Right lobe of liver (tissue), 6 donors: ENCODE results near the gene UBE3C. TPM values are rescaled to one million over a fixed set of nuclear protein-coding genes. Genes with fewer than 3 reads are reported as not detected.

ENCODE experiments used
- ATAC-seq, 4 donors: fragments of 200-7000 bp; cut with Tn5 transposase; one replicate each; pipeline ENCODE4 v1.9.1; 2020; ENCODE audit warnings: mild to moderate bottlenecking in 4 of 4, moderate library complexity in 4 of 4
- DNase-seq, 3 donors: peaks; one replicate each; pipeline ENCODE4 v3.0.0-alpha.2; 2020
- H3K27ac ChIP-seq, 3 donors: fragments of 200-600 bp; one replicate each; pipeline ENCODE4 v1.8.0; 2022
- H3K27me3 ChIP-seq, 2 donors: fragments of 200-600 bp; one replicate each; pipeline ENCODE4 v1.8.0; 2022
- H3K36me3 ChIP-seq, 4 donors: fragments of 200-600 bp; sonication (generic) in 1 of 4; one replicate each; pipeline versions ENCODE4 v1.5.1 to v1.8.0; 2017 to 2022; ENCODE audit warnings: control low read depth in 1 of 4
- H3K4me1 ChIP-seq, 4 donors: fragments of 200-600 bp; sonication (generic) in 1 of 4; one replicate each; pipeline versions ENCODE4 v1.5.1 to v1.8.0; 2017 to 2022; ENCODE audit warnings: control low read depth in 1 of 4
- H3K4me3 ChIP-seq, 3 donors: fragments of 200-600 bp; one replicate each; pipeline ENCODE4 v1.8.0; 2022
- H3K9me3 ChIP-seq, 4 donors: fragments of 200-600 bp; sonication (generic) in 1 of 4; one replicate each; pipeline versions ENCODE4 v1.5.1 to v1.8.0; 2017 to 2022; ENCODE audit warnings: control low read depth in 1 of 4
- POLR2A ChIP-seq: fragments of 450-650 bp; IDR thresholded peaks from one replicate; pipeline ENCODE4 v1.6.1; 2017; ENCODE audit warnings: antibody characterized with exemption, mild to moderate bottlenecking
- WGBS: methylation state at CpG from one replicate; pipeline ENCODE4 v1.1.6; 2018; ENCODE audit warnings: low coverage, low lambda C conversion rate; ENCODE audit not compliant: insufficient coverage; ENCODE audit errors: missing lambda C conversion rate; 5-methylcytosine and 5-hydroxymethylcytosine counted together
- intact Hi-C, 2 donors: fragments of 100-400 bp; cut with DNase I; formaldehyde crosslinking; loops; one replicate each; pipeline versions ENCODE4 v1.11.2 to v1.14.1; 2022
- total RNA-seq, 6 experiments: library from RNA; depleted of rRNA in 2 of 6; stranded (reverse); fragments of >200 nt in 2 of 6; fragmentation: NEBNext Ultra II Directional in 3 of 6; extraction: Animal tissue kit (Norgen Biotek cat#: 25700) in 3 of 6; gene quantifications; one replicate each; pipeline versions ENCODE4 v1.1.0 to v1.2.4, GENCODE V29; 2016 to 2023
- TF ChIP-seq, protein P1 (sequence below), 4 donors: fragments of 200-600 bp in 3 of 4; fragments of 450-650 bp in 1 of 4; IDR thresholded peaks; one replicate each; pipeline versions ENCODE4 v1.5.1 to v1.8.0; 2016 to 2022; ENCODE audit warnings: antibody characterized with exemption in 4 of 4, mild to moderate bottlenecking in 2 of 4
- donor health status: DM: no; HTN: yes; CAD: no.
- donor health status: DM: no; HTN: no; CAD: no.
- donor health status: DM: no; HTN: no; CAD: no.
- donor health status: DM: no; HTN: yes; CAD: no.
- donor health status: DM: no; HTN: yes; CAD: no.

UBE3C gene
- total RNA-seq, 6 experiments from 2014 or later, result 28.3 to 48.1 (median 31.9) TPM

- Histone ChIP-seq H3K27me3 (no peaks in the 10 kb centered on the region), H3K4me1 (no peaks in the 10 kb centered on the region), H3K36me3 (peaks cover 4 to 54% (median 24%) of the 10 kb centered on the region in 4 donors), H3K27ac (no peak overlapping the region), H3K9me3 (no peaks in the 10 kb centered on the region), H3K4me3 (no peak overlapping the region)
- 49% methylated on average over 5 of the region's 5 CpGs for WGBS
- DNase-seq (no peak), ATAC-seq (peak in 1 of 4 donors; percentile 14)
- no peak for TF ChIP-seq POLR2A
- TF ChIP-seq, protein P1, sequence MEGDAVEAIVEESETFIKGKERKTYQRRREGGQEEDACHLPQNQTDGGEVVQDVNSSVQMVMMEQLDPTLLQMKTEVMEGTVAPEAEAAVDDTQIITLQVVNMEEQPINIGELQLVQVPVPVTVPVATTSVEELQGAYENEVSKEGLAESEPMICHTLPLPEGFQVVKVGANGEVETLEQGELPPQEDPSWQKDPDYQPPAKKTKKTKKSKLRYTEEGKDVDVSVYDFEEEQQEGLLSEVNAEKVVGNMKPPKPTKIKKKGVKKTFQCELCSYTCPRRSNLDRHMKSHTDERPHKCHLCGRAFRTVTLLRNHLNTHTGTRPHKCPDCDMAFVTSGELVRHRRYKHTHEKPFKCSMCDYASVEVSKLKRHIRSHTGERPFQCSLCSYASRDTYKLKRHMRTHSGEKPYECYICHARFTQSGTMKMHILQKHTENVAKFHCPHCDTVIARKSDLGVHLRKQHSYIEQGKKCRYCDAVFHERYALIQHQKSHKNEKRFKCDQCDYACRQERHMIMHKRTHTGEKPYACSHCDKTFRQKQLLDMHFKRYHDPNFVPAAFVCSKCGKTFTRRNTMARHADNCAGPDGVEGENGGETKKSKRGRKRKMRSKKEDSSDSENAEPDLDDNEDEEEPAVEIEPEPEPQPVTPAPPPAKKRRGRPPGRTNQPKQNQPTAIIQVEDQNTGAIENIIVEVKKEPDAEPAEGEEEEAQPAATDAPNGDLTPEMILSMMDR (IDR thresholded peaks at IDR 0.05), result no peak
- intact Hi-C loops, result no loop called here
Measured at GRCh38 chr7:157255201-157255606, 116.5 kb downstream of the UBE3C start.

GRCh38 chr7:157263156-157263555 lies 124.4 kb downstream of the UBE3C start:
- no peaks in the 10 kb centered on the region for H3K9me3 ChIP-seq
- DNase-seq (no peak), ATAC-seq (no peak)
- H3K27ac ChIP-seq, result no peak overlapping the region
- intact Hi-C loops, result no loop called here
- TF ChIP-seq, protein P1 (IDR thresholded peaks at IDR 0.05), result no peak
- no peak for TF ChIP-seq POLR2A
- no peaks in the 10 kb centered on the region for H3K4me1 ChIP-seq
- H3K36me3 ChIP-seq, result peaks cover 4 to 68% (median 18%) of the 10 kb centered on the region in 4 donors
- H3K27me3 ChIP-seq, result no peaks in the 10 kb centered on the region
- WGBS, result 90% methylated on average over 22 of the region's 23 CpGs
- H3K4me3 ChIP-seq, result no peak overlapping the region

- WGBS, result 94% methylated on average over 10 of the region's 12 CpGs
- no peak overlapping the region for H3K27ac ChIP-seq
- H3K9me3 ChIP-seq, result no peaks in the 10 kb centered on the region
- DNase-seq, result no peak
- no peaks in the 10 kb centered on the region for H3K4me1 ChIP-seq
- no peaks in the 10 kb centered on the region for H3K27me3 ChIP-seq
- H3K36me3 ChIP-seq, result peaks cover 0 to 64% (median 11%) of the 10 kb centered on the region in 4 donors
- intact Hi-C loops, result no loop called here
- no peak for ATAC-seq
- no peak overlapping the region for H3K4me3 ChIP-seq
- no peak for TF ChIP-seq POLR2A
- TF ChIP-seq, protein P1 (IDR thresholded peaks at IDR 0.05), result no peak
Measured at GRCh38 chr7:157265051-157265450, 126.3 kb downstream of the UBE3C start.

DNA sequence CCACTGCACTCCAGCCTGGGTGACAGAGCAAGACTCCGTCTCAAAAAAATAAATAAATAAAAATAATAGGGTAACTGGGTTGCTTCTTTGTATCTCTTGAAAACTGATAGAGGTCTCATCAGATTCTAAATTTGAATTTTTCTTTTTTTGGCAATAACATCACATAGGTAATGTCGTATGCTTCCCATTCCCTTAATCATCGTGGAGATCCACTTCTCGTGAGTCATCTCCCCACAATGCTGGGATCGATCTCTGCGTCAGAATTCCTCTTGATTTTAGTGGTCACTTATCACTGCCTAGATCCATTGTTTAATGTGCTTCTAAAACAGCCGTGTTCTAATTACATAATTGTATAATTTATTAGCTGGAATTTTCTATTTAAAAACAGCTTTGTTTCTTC lies 127.5 kb downstream of the UBE3C start:
- 88% methylated on average over 5 of the region's 7 CpGs for WGBS
- no peak for ATAC-seq
- H3K36me3 ChIP-seq, result peaks cover 0 to 61% (median 11%) of the 10 kb centered on the region in 4 donors
- no peak for TF ChIP-seq POLR2A
- TF ChIP-seq, protein P1 (IDR thresholded peaks at IDR 0.05), result no peak
- H3K4me3 ChIP-seq, result no peak overlapping the region
- H3K9me3 ChIP-seq, result no peaks in the 10 kb centered on the region
- no peaks in the 10 kb centered on the region for H3K27me3 ChIP-seq
- H3K27ac ChIP-seq, result no peak overlapping the region
- intact Hi-C loops, result no loop called here
- DNase-seq, result no peak
- H3K4me1 ChIP-seq, result no peaks in the 10 kb centered on the region

- Histone ChIP-seq H3K27me3 (no peaks in the 10 kb centered on the region), H3K36me3 (peaks cover 0 to 53% (median 11%) of the 10 kb centered on the region in 4 donors), H3K4me3 (no peak overlapping the region), H3K4me1 (peaks cover 0 to 9% (median 2%) of the 10 kb centered on the region in 4 donors), H3K9me3 (no peaks in the 10 kb centered on the region), H3K27ac (no peak overlapping the region)
- WGBS, result 91% methylated on average over 8 of the region's 13 CpGs
- ATAC-seq (no peak), DNase-seq (no peak)
- TF ChIP-seq POLR2A, result no peak
- TF ChIP-seq, protein P1 (IDR thresholded peaks at IDR 0.05), result no peak
- intact Hi-C loops, result no loop called here
Measured at GRCh38 chr7:157267516-157267915, 128.8 kb downstream of the UBE3C start.
